Lung (tissue), 12 donors: Measurements from ENCODE around the gene PLPPR1. TPM values are rescaled to one million over a fixed set of nuclear protein-coding genes. Genes with fewer than 3 reads are reported as not detected.

Experiments used
- ATAC-seq: fragments of 200-7000 bp; cut with Tn5 transposase; one replicate; pipeline ENCODE4 v1.9.1; 2020; ENCODE audit warnings: moderate number of reproducible peaks; ENCODE audit not compliant: insufficient read depth, low FRiP score
- DNase-seq, 3 donors: peaks; one replicate each; pipeline ENCODE4 v3.0.0-alpha.2; 2013 to 2017
- H3K27ac ChIP-seq, 2 donors: one replicate each; pipeline ENCODE4 v1.5.1; 2013; ENCODE audit warnings: mild to moderate bottlenecking in 2 of 2, moderate library complexity in 2 of 2, control low read depth in 1 of 2, inconsistent platforms in 1 of 2, low read depth in 1 of 2, low read length in 1 of 2
- H3K27me3 ChIP-seq, 3 donors: one replicate each; pipeline ENCODE4 v1.5.1; 2013; ENCODE audit warnings: low read length in 2 of 3; ENCODE audit not compliant: control insufficient read depth in 3 of 3, insufficient read depth in 3 of 3
- H3K36me3 ChIP-seq, 4 donors: one replicate each; pipeline ENCODE4 v1.5.1; 2013; ENCODE audit warnings: low read length in 4 of 4, mild to moderate bottlenecking in 1 of 4, moderate library complexity in 1 of 4; ENCODE audit not compliant: control insufficient read depth in 4 of 4, insufficient read depth in 4 of 4
- H3K4me1 ChIP-seq, 5 donors: one replicate each; pipeline ENCODE4 v1.5.1; 2013; ENCODE audit warnings: low read length in 5 of 5, mild to moderate bottlenecking in 2 of 5, moderate library complexity in 1 of 5; ENCODE audit not compliant: control insufficient read depth in 5 of 5, insufficient read depth in 5 of 5
- H3K4me3 ChIP-seq: one replicate; pipeline ENCODE4 v1.5.1; 2013; ENCODE audit warnings: mild to moderate bottlenecking, control low read depth, moderate library complexity
- H3K9ac ChIP-seq, 2 donors: one replicate each; pipeline ENCODE4 v1.5.1; 2013; ENCODE audit warnings: low read length in 2 of 2, control low read depth in 1 of 2; ENCODE audit not compliant: insufficient read depth in 1 of 2
- H3K9me3 ChIP-seq, 4 donors: one replicate each; pipeline ENCODE4 v1.5.1; 2013; ENCODE audit warnings: low read length in 3 of 4, mild to moderate bottlenecking in 1 of 4, moderate library complexity in 1 of 4; ENCODE audit not compliant: control insufficient read depth in 4 of 4, insufficient read depth in 3 of 4
- CTCF ChIP-seq: IDR thresholded peaks from 2 replicates; pipeline ENCODE4 v1.5.1; 2012; ENCODE audit warnings: mild to moderate bottlenecking; ENCODE audit errors: control extremely low read depth, extremely low read depth
- WGBS, 2 donors: extraction: QIAGEN DNeasy Blood & Tissue Kit; methylation state at CpG; one replicate each; pipeline ENCODE4 v1.1.7; 2013; 5-methylcytosine and 5-hydroxymethylcytosine counted together
- polyA plus RNA-seq, 2 donors: library from polyadenylated mRNA; stranded (reverse); fragments of 200-250 nt; gene quantifications; one replicate each; pipeline ENCODE4 v1.2.1, GENCODE V29; 2013
- total RNA-seq, 2 donors: library from RNA; depleted of rRNA in 1 of 2; stranded (reverse); fragments of >200 nt in 1 of 2; gene quantifications; one replicate each; pipeline ENCODE4 v1.2.1, GENCODE V29; 2014 to 2021
- donor health status: control.
- donor health status: control.
- donor health status: Bipolar disorder and iron deficiency.
- donor health status: healthy.
- donor health status: DM: yes; HTN: yes; CAD: no.

PLPPR1 gene
- total and polyA plus RNA-seq, 4 donors: 0.91 to 8.4 (median 3.7) TPM

DNA sequence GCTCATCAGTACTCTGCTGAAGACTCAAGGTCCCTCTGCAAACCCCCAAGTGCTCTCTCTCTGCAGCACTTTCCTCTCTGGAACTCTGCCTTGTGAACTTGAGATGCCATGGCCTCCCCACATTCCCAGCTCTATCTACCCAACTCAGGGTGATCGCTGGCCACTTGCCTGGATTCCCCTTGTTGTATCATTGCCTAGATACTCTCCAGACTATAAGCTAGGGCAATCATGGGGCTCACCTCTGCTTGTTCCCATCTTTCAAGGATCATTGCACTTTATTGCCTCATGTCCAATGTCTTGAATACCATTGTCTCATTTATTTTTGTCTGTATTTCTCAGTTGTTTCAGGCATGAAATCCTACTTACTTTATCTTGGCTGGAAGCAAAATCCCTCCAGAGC is 144.1 kb downstream of the PLPPR1 start:
- Histone ChIP-seq H3K27me3 (no peaks in the 10 kb centered on the region), H3K9ac (no peak overlapping the region), H3K36me3 (no peaks in the 10 kb centered on the region), H3K4me3 (no peak overlapping the region), H3K27ac (no peak overlapping the region), H3K9me3 (peaks cover 0 to 2% (median 1%) of the 10 kb centered on the region in 4 donors), H3K4me1 (no peaks in the 10 kb centered on the region)
- 84 to 87% methylated on average over 1 of the region's 1 CpG for WGBS, 2 donors
- TF ChIP-seq CTCF: no peak
- DNase-seq: no peak
- ATAC-seq: no peak

- DNase-seq: no peak
- TF ChIP-seq CTCF: no peak
Observed at GRCh38 chr9:101173907-101174306, 145.4 kb downstream of the PLPPR1 start.

DNA sequence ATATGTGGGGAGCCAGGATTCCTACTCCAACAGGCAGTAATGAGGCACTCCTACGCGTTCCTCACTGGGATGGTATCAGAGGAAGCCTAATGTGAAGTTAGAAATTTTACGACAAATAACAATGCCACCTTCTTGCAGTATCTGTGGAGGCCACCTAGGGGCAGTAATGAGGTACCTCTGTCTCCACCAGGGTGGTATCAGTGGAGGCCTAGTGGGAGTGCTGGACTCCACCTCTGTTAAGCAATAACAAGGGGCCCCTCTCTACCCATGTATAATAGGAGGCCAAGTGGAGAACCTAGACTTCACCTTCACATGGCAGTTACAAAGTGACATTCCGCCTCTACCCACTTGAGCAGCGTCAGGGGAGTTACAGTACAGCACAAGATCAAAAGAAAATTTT is 147.9 kb downstream of the PLPPR1 start:
- no peak for TF ChIP-seq CTCF
- H3K27me3 ChIP-seq: no peaks in the 10 kb centered on the region
- no peak overlapping the region for H3K9ac ChIP-seq
- H3K4me3 ChIP-seq: no peak overlapping the region
- H3K4me1 ChIP-seq: no peaks in the 10 kb centered on the region
- DNase-seq: no peak
- no peaks in the 10 kb centered on the region for H3K36me3 ChIP-seq
- no peak overlapping the region for H3K27ac ChIP-seq
- ATAC-seq: no peak
- WGBS, 2 donors: 92 to 93% methylated on average over 5 of the region's 5 CpGs
- H3K9me3 ChIP-seq: peaks cover 0 to 2% (median 1%) of the 10 kb centered on the region in 4 donors

More at GRCh38 chr9:101173907-101174306, 145.4 kb downstream of the PLPPR1 start:
- Histone ChIP-seq H3K9me3 (peaks cover 0 to 2% (median 1%) of the 10 kb centered on the region in 4 donors), H3K36me3 (no peaks in the 10 kb centered on the region), H3K27me3 (no peaks in the 10 kb centered on the region), H3K4me3 (no peak overlapping the region), H3K27ac (no peak overlapping the region), H3K4me1 (no peaks in the 10 kb centered on the region), H3K9ac (no peak overlapping the region)
- no peak for ATAC-seq
- 87% methylated on average over 1 of the region's 1 CpG for WGBS, 2 donors

DNA sequence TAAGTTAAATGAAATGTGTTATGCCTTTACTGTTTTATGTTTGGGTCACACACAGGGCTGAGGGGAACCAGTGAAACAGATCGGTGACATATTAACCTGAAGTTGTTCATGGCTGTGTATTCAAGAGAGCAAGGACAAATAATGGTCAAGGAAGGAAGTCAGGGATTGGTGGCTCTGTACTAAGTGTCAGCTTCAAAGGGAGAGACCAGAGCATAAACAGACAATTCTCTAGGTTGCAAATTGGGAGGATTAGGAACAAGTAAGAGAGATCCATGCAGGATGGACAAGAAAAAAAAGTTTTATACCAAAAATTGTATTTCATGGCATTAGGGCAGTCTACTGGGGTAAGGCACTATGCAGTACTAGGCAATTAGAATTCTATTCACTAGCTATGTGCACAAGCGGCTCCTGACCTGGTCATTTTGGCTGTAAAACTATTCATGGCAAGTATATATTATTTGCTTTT is 156.3 kb downstream of the PLPPR1 start:
- H3K27ac ChIP-seq: no peak overlapping the region
- no peaks in the 10 kb centered on the region for H3K9me3 ChIP-seq
- DNase-seq (peak in 2 of 3 donors; percentile 22 to 49), ATAC-seq (peak; percentile 47)
- TF ChIP-seq CTCF: no peak
- no peaks in the 10 kb centered on the region for H3K4me1 ChIP-seq
- no peaks in the 10 kb centered on the region for H3K27me3 ChIP-seq
- no peak overlapping the region for H3K4me3 ChIP-seq
- H3K9ac ChIP-seq: no peak overlapping the region
- H3K36me3 ChIP-seq: no peaks in the 10 kb centered on the region
- WGBS, 2 donors: 56 to 61% methylated on average over 2 of the region's 2 CpGs
